ENCODE data around the gene S1PR3. TPM values are rescaled to one million over a fixed set of nuclear protein-coding genes. Genes with fewer than 3 reads are reported as not detected.

The S1PR3 gene
- total RNA-seq, 1 donor from 2014 or later, result not detected

- Mint-ChIP-seq H3K9me3 (no peaks in the 10 kb centered on the region), H3K36me3 (ENCODE audit: low read depth) (no peaks in the 10 kb centered on the region), H3K27me3 (peaks cover 31% of the 10 kb centered on the region), H3K27ac (no peak overlapping the region), H3K4me3 (no peak overlapping the region), H3K4me1 (peaks cover 15% of the 10 kb centered on the region)
- intact Hi-C loops (cut with micrococcal nuclease), result no loop called here
- TF ChIP-seq, protein P1, sequence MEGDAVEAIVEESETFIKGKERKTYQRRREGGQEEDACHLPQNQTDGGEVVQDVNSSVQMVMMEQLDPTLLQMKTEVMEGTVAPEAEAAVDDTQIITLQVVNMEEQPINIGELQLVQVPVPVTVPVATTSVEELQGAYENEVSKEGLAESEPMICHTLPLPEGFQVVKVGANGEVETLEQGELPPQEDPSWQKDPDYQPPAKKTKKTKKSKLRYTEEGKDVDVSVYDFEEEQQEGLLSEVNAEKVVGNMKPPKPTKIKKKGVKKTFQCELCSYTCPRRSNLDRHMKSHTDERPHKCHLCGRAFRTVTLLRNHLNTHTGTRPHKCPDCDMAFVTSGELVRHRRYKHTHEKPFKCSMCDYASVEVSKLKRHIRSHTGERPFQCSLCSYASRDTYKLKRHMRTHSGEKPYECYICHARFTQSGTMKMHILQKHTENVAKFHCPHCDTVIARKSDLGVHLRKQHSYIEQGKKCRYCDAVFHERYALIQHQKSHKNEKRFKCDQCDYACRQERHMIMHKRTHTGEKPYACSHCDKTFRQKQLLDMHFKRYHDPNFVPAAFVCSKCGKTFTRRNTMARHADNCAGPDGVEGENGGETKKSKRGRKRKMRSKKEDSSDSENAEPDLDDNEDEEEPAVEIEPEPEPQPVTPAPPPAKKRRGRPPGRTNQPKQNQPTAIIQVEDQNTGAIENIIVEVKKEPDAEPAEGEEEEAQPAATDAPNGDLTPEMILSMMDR (IDR thresholded peaks at IDR 0.05), result no peak
- ATAC-seq (ENCODE audit: low read depth) (no peak), DNase-seq (no peak)
- ChIA-PET CTCF (no interaction called here), POLR2A (no interaction called here)
Measured at GRCh38 chr9:88993327-88993726, 2.1 kb downstream of the S1PR3 start.

- H3K36me3 Mint-ChIP-seq (ENCODE audit: low read depth), result no peaks in the 10 kb centered on the region
- intact Hi-C loops (cut with micrococcal nuclease), result no loop called here
- no peak overlapping the region for H3K27ac Mint-ChIP-seq
- CTCF ChIA-PET, result no interaction called here
- peaks cover 31% of the 10 kb centered on the region for H3K27me3 Mint-ChIP-seq
- peaks cover 14% of the 10 kb centered on the region for H3K4me1 Mint-ChIP-seq
- POLR2A ChIA-PET, result interaction anchor here (0.7 kb wide), 1 partner anchor 1128 kb away, joined by 3 read pairs; no protein-coding TSS in a partner anchor
- TF ChIP-seq, protein P1 (IDR thresholded peaks at IDR 0.05), result no peak
- no peak for DNase-seq
- ATAC-seq (ENCODE audit: low read depth), result no peak
- no peak overlapping the region for H3K4me3 Mint-ChIP-seq
- no peaks in the 10 kb centered on the region for H3K9me3 Mint-ChIP-seq
Measured at GRCh38 chr9:88993871-88994460, 2.7 kb downstream of the S1PR3 start.

GRCh38 chr9:88994469-88995199 is 3.4 kb downstream of the S1PR3 start:
- Mint-ChIP-seq H3K27ac (no peak overlapping the region), H3K36me3 (ENCODE audit: low read depth) (no peaks in the 10 kb centered on the region), H3K4me3 (no peak overlapping the region), H3K27me3 (peaks cover 31% of the 10 kb centered on the region), H3K9me3 (no peaks in the 10 kb centered on the region), H3K4me1 (peaks cover 8% of the 10 kb centered on the region)
- ChIA-PET POLR2A (interaction anchor here (0.7 kb wide), 1 partner anchor 1128 kb away, joined by 3 read pairs; no protein-coding TSS in a partner anchor), CTCF (no interaction called here)
- intact Hi-C loops (cut with micrococcal nuclease), result no loop called here
- no peak for ATAC-seq (ENCODE audit: low read depth)
- TF ChIP-seq, protein P1 (IDR thresholded peaks at IDR 0.05), result no peak
- DNase-seq, result no peak

- Mint-ChIP-seq H3K27ac (no peak overlapping the region), H3K36me3 (ENCODE audit: low read depth) (no peaks in the 10 kb centered on the region), H3K9me3 (no peaks in the 10 kb centered on the region), H3K27me3 (peaks cover 29% of the 10 kb centered on the region), H3K4me3 (no peak overlapping the region), H3K4me1 (peaks cover 6% of the 10 kb centered on the region)
- DNase-seq (no peak), ATAC-seq (ENCODE audit: low read depth) (no peak)
- ChIA-PET POLR2A (no interaction called here), CTCF (no interaction called here)
- TF ChIP-seq, protein P1 (IDR thresholded peaks at IDR 0.05), result no peak
- intact Hi-C loops (cut with micrococcal nuclease), result no loop called here
Measured at GRCh38 chr9:88995200-88995577, 3.9 kb downstream of the S1PR3 start.

DNA sequence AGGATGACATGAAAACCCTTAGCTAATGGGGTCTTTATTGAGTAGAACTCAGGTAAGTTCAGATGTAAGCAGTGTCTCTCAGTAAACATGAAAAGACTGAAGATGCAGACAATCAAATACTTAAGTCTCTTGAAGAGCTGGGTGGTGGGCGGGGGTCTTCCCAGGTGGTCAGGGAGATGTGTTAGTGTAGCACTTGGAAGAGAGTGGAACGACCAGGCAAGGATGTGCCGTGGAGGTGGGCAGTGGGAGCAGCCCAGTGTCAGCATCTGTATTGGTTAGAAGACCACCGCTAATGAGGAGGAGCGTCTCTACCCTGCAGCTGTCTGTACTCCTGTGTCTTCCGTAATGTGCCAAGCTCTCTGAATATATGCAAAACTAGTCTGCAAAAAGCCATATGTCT is 4.4 kb downstream of the S1PR3 start:
- ChIA-PET POLR2A (no interaction called here), CTCF (no interaction called here)
- intact Hi-C loops (cut with micrococcal nuclease), result no loop called here
- H3K36me3 Mint-ChIP-seq (ENCODE audit: low read depth), result no peaks in the 10 kb centered on the region
- DNase-seq (no peak), ATAC-seq (ENCODE audit: low read depth) (no peak)
- H3K27me3 Mint-ChIP-seq, result peaks cover 27% of the 10 kb centered on the region
- H3K27ac Mint-ChIP-seq, result no peak overlapping the region
- TF ChIP-seq, protein P1 (IDR thresholded peaks at IDR 0.05), result no peak
- no peak overlapping the region for H3K4me3 Mint-ChIP-seq
- H3K9me3 Mint-ChIP-seq, result no peaks in the 10 kb centered on the region
- H3K4me1 Mint-ChIP-seq, result peaks cover 6% of the 10 kb centered on the region
